ENCODE results near the gene FXN. TPM values are rescaled to one million over a fixed set of nuclear protein-coding genes. Genes with fewer than 3 reads are reported as not detected.

Gene FXN
- total and polyA plus RNA-seq, 2 donors (not counting 1 experiment from before 2014, with no cell fraction given) = 8.8 to 9.6 TPM

DNA sequence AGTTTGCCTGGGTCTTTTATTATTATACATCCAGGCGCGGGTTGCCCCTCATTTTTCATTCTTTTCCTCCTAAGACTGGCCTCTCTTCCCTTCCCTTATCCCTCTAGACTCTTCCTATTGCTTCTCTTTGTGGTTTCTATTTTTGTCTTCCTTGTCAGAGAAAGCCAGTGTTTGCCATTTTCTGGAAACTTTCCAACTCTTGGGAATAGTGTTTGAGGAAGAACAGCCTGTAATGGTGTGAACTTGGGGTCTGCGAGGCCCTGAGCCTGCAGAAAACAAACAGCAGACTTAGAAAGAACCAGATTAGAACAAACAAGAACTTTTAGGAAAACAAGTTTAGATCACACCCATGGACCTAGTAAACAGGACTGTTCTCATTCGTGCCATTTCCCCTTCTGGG is 37.2 kb upstream of the FXN start:
- Histone ChIP-seq H3K27ac (ENCODE audit: low read length in 2 of 2) (no peak overlapping the region), H4K20me1 (ENCODE audit: control insufficient read depth, insufficient read depth, low read length, poor library complexity, severe bottlenecking) (peaks cover 4% of the 10 kb centered on the region), H3K36me3 (replicated peaks in 1 of 2; ENCODE audit: control extremely low read depth in 1 of 2, control insufficient read depth in 1 of 2, extremely low read depth in 1 of 2, insufficient read depth in 2 of 2, low read length in 1 of 2) (peaks cover 1 to 2% of the 10 kb centered on the region in 2 experiments), H3K79me2 (ENCODE audit: control insufficient read depth, insufficient read depth, low read length) (no peaks in the 10 kb centered on the region), H3K4me3 (ENCODE audit: control extremely low read depth in 1 of 5, extremely low read depth in 1 of 5, insufficient read depth in 1 of 5, low read depth in 2 of 5, low read length in 4 of 5) (no peak overlapping the region), H3K4me2 (replicated peaks; ENCODE audit: low read depth, low read length, poor library complexity, severe bottlenecking) (no peak overlapping the region), H3K9me3 (ENCODE audit: control extremely low read depth in 1 of 3, control insufficient read depth in 2 of 3, insufficient read depth in 1 of 3, low read length in 2 of 3) (no peaks in the 10 kb centered on the region), H2AFZ (ENCODE audit: insufficient read depth, low read depth, low read length, poor library complexity, severe bottlenecking) (no peak overlapping the region), H3K9ac (ENCODE audit: low read length) (no peak overlapping the region), H3K4me1 (ENCODE audit: control insufficient read depth in 2 of 2, insufficient read depth in 2 of 2, low read length in 2 of 2) (peaks cover 0 to 7% of the 10 kb centered on the region in 2 donors), H3K27me3 (replicated peaks in 1 of 4; ENCODE audit: control extremely low read depth in 1 of 4, control insufficient read depth in 3 of 4, insufficient read depth in 4 of 4, low read length in 3 of 4) (no peaks in the 10 kb centered on the region)
- ChIA-PET CTCF (interaction anchor here (1.0 to 4.7 kb wide), 8 partner anchors 51 to 430 kb away, joined by 3 to 26 read pairs (median 4); no protein-coding TSS in a partner anchor), POLR2A (no interaction called here)
- Mint-ChIP-seq H3K4me3 (no peak overlapping the region), H3K27me3 (no peaks in the 10 kb centered on the region), H3K4me1 (peaks cover 21% of the 10 kb centered on the region), H3K27ac (no peak overlapping the region), H3K9me3 (ENCODE audit: insufficient read depth) (no peaks in the 10 kb centered on the region)
- DNase-seq = no peak
- 17% methylated on average over 1 of the region's 4 CpGs for whole genome bisulfite sequencing (ENCODE audit: insufficient coverage)
- ATAC-seq (ENCODE audit: low read depth) = no peak
- TF ChIP-seq EZH2 (IDR thresholded peaks at IDR 0.05; ENCODE audit: borderline replicate concordance, insufficient read depth, low read depth, low read length, poor library complexity, severe bottlenecking) = no peak
- TF ChIP-seq, protein P1, sequence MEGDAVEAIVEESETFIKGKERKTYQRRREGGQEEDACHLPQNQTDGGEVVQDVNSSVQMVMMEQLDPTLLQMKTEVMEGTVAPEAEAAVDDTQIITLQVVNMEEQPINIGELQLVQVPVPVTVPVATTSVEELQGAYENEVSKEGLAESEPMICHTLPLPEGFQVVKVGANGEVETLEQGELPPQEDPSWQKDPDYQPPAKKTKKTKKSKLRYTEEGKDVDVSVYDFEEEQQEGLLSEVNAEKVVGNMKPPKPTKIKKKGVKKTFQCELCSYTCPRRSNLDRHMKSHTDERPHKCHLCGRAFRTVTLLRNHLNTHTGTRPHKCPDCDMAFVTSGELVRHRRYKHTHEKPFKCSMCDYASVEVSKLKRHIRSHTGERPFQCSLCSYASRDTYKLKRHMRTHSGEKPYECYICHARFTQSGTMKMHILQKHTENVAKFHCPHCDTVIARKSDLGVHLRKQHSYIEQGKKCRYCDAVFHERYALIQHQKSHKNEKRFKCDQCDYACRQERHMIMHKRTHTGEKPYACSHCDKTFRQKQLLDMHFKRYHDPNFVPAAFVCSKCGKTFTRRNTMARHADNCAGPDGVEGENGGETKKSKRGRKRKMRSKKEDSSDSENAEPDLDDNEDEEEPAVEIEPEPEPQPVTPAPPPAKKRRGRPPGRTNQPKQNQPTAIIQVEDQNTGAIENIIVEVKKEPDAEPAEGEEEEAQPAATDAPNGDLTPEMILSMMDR (IDR thresholded peaks at IDR 0.05) = no peak
- intact Hi-C loops (cut with micrococcal nuclease) = loop anchor here (5.0 to 10.0 kb wide), 2 partner anchors 291 to 494 kb away; partner anchors contain the start of gene PIP5K1B

GRCh38 chr9:68998812-68999211 is 36.7 kb upstream of the FXN start:
- H3K27ac ChIP-seq (ENCODE audit: low read length in 2 of 2) = no peak overlapping the region
- CTCF ChIA-PET = interaction anchor here (0.7 to 4.7 kb wide), 23 partner anchors 22 to 491 kb away, joined by 3 to 26 read pairs (median 4); no protein-coding TSS in a partner anchor
- H3K4me1 ChIP-seq (ENCODE audit: control insufficient read depth in 2 of 2, insufficient read depth in 2 of 2, low read length in 2 of 2) = peaks cover 0 to 7% of the 10 kb centered on the region in 2 donors
- WGBS (ENCODE audit: insufficient coverage) = 70% methylated on average over 4 of the region's 5 CpGs
- peaks cover 4% of the 10 kb centered on the region for H4K20me1 ChIP-seq (ENCODE audit: control insufficient read depth, insufficient read depth, low read length, poor library complexity, severe bottlenecking)
- ATAC-seq (ENCODE audit: low read depth) (no peak), DNase-seq (no peak)
- intact Hi-C loops (cut with micrococcal nuclease) = loop anchor here (1.0 to 10.0 kb wide), 4 partner anchors 292 to 494 kb away; partner anchors contain the start of gene PIP5K1B
- H3K4me3 ChIP-seq (ENCODE audit: control extremely low read depth in 1 of 5, extremely low read depth in 1 of 5, insufficient read depth in 1 of 5, low read depth in 2 of 5, low read length in 4 of 5) = no peak overlapping the region
- POLR2A ChIA-PET = no interaction called here
- H3K4me3 Mint-ChIP-seq = no peak overlapping the region
- no peak for TF ChIP-seq EZH2 (IDR thresholded peaks at IDR 0.05; ENCODE audit: borderline replicate concordance, insufficient read depth, low read depth, low read length, poor library complexity, severe bottlenecking)
- TF ChIP-seq, protein P1 (IDR thresholded peaks at IDR 0.05) = no peak
- H3K27me3 Mint-ChIP-seq = no peaks in the 10 kb centered on the region
- H3K9ac ChIP-seq (ENCODE audit: low read length) = no peak overlapping the region
- H3K27ac Mint-ChIP-seq = no peak overlapping the region
- H3K4me2 ChIP-seq (replicated peaks; ENCODE audit: low read depth, low read length, poor library complexity, severe bottlenecking) = no peak overlapping the region
- peaks cover 0 to 4% of the 10 kb centered on the region in 2 experiments for H3K36me3 ChIP-seq (replicated peaks in 1 of 2; ENCODE audit: control extremely low read depth in 1 of 2, control insufficient read depth in 1 of 2, extremely low read depth in 1 of 2, insufficient read depth in 2 of 2, low read length in 1 of 2)
- H3K9me3 ChIP-seq (ENCODE audit: control extremely low read depth in 1 of 3, control insufficient read depth in 2 of 3, insufficient read depth in 1 of 3, low read length in 2 of 3) = no peaks in the 10 kb centered on the region
- H3K79me2 ChIP-seq (ENCODE audit: control insufficient read depth, insufficient read depth, low read length) = no peaks in the 10 kb centered on the region
- peaks cover 21% of the 10 kb centered on the region for H3K4me1 Mint-ChIP-seq
- H3K9me3 Mint-ChIP-seq (ENCODE audit: insufficient read depth) = no peaks in the 10 kb centered on the region
- no peaks in the 10 kb centered on the region for H3K27me3 ChIP-seq (replicated peaks in 1 of 4; ENCODE audit: control extremely low read depth in 1 of 4, control insufficient read depth in 3 of 4, insufficient read depth in 4 of 4, low read length in 3 of 4)
- no peak overlapping the region for H2AFZ ChIP-seq (ENCODE audit: insufficient read depth, low read depth, low read length, poor library complexity, severe bottlenecking)

Data from B cell (primary cell).